Stimulated activated CD4-positive, alpha-beta T cell treated with anti-CD3 and anti-CD28 coated beads, Interleukin-2, amount 100 ng/mL, for 48 hours (primary cell): ENCODE measurements around the gene NTNG2.
"Not testable (repeated sequence)": the region's sequence is repeated elsewhere in the genome, so short reads cannot be mapped to it uniquely, and the experiment has no call there.

Experiments
- DNase-seq, 2 donors: peaks; one replicate each; pipeline ENCODE4 v3.0.0-alpha.2; 2020

Gene NTNG2, protein sequence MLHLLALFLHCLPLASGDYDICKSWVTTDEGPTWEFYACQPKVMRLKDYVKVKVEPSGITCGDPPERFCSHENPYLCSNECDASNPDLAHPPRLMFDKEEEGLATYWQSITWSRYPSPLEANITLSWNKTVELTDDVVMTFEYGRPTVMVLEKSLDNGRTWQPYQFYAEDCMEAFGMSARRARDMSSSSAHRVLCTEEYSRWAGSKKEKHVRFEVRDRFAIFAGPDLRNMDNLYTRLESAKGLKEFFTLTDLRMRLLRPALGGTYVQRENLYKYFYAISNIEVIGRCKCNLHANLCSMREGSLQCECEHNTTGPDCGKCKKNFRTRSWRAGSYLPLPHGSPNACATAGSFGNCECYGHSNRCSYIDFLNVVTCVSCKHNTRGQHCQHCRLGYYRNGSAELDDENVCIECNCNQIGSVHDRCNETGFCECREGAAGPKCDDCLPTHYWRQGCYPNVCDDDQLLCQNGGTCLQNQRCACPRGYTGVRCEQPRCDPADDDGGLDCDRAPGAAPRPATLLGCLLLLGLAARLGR

DNA sequence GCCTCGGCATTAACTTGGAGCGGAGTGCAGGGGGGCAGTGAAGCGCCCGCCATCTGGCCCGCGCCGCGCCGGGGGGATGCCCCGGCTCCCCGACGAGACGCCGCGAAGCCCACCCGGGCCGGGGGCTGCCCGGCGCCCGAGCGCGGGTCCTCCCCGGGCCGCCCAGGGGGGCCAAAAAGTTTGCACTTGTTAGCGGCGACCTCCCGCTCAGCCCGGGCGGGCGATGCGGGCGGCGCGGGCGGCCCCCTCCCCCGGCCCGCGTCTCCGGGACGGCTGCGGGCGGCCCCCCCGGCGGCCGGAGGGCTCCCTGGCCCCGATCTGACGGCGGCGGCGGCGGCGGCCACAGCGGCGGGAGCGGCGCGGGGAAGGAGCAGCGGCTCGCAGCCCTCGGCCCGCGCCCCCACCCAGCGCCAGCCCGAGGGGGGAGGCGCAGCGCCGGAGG is at the start of gene NTNG2:
NTNG2 (plus strand) TSS at position 316 of the 442 bp plus-strand sequence. CDS start 4,774 bp downstream, outside the sequence.
- DNase-seq = no peak

DNA sequence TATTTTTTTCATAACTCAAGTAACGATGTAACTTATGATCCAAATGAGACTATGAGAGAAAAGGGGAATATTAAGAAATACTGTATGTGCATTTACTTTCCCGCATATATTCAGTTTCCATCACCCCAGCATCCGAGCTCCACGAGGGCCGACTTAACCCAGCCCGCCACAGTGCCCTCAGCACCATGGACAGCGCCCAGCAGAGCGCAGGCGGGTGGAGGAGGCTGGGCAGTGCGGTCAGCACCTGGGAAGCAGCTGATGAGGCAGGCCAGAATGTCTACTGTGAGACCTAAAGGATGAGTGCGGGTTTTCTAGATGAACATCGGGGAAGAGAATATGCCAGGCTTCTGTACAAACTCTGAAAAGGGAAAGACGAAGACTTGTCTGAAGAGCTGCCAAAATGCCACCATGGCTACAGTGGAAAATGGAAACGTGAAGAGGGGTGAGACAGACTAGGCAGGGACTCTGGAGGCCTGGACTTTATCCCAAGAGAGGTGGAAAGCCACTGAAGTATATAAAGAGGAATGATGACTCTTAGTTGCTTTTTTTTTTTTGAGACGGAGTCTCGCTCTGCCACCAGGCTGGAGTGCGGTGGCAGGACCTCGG is 47.7 kb upstream of the NTNG2 start:
- DNase-seq = peak; percentile 32 to 49

DNA sequence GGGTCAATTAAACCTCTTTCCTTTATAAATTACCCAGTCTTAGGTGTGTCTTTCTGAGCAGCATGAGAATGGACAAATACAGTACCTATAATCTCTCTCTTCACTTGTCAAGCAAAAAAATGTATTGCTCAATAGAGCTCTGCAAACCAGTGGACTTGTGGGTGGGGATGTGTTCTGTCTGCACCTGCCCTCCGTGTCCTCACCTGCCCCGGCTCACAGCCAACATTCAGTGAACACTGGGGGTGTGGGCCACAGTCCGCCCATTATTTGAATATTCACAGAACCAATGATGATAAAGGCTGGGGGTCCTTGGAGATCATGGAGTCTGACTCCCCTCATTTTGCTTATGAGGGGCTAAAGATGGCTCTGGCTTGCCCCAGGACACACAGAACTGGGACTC is 45.3 kb upstream of the NTNG2 start:
- DNase-seq = no peak

DNA sequence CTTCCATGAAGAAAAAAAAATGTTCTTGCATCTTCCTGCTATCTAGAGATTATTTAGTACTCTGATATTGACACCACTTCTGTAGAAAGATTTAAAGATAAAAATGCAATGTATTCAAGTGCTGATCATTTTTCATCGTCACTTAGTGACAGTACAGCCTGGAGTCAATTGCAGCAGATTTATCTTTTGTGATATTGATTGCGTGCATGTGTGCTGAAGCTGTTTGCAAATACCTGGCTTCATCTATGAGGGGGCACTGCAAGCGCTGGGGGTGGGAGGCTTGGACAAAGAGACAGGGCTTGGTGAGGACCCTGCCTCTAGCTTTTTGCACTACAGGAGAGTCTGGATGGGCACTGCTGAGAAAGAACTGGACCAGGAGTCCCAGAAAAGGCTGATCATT is 44.2 kb upstream of the NTNG2 start:
- DNase-seq = no peak

DNA sequence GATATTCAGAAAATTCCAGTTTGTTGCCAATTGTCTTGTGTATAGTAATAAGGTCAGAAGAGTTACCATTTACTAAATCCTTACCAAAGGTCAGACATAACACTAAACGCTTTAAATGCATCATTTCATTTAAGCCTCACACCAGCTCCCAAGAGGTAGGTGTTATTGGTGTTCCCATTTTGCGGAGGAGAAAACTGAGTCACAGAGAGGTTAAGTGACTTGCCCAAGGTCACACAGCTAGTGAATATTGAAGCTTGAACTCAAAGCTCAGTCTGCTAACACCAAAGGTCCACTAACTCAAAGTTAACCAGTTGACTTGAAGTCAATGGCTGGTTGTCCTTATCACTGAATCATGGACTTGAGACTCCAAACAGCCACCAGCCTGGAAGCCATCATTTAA is 40.8 kb upstream of the NTNG2 start:
- no peak for DNase-seq

DNA sequence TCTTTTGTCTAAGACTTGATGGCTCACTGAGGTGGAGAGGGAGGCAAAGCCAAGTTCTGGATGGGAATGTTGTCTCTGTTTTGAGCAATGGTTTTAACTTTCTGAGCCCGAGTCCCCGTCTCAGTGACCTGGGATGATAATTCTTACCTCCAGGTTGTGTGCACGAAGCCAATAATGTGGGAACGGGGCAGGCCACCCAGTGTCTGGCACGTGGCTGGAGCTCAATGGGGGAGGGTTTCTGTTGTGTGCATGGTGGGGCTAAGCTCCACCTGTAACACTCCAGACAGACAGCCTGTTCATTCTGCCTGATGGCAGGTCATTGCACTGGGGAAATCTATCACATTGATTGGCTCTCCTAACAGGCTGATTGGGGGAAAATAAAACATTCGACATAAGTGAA is 37.1 kb upstream of the NTNG2 start:
- DNase-seq = no peak

DNA sequence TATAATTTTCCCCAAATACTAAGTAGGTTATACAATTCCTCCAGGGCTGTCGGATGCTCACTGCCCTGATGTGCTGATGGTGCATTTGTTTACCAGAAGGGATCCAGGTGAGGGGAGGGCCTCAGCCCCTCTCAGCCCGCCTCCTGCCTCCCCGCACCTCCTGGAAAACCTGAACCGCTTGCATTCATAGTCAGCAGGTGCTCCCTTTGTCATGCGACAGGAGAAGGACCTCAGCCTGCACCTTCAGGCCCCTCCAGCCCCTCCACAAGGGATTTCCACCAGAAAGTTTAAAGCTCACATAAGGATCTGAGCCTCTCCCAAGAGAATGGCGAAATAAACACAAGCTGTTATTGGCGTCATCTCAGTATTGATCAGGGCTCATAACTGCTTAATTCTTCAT is 36.5 kb upstream of the NTNG2 start:
- no peak for DNase-seq

DNA sequence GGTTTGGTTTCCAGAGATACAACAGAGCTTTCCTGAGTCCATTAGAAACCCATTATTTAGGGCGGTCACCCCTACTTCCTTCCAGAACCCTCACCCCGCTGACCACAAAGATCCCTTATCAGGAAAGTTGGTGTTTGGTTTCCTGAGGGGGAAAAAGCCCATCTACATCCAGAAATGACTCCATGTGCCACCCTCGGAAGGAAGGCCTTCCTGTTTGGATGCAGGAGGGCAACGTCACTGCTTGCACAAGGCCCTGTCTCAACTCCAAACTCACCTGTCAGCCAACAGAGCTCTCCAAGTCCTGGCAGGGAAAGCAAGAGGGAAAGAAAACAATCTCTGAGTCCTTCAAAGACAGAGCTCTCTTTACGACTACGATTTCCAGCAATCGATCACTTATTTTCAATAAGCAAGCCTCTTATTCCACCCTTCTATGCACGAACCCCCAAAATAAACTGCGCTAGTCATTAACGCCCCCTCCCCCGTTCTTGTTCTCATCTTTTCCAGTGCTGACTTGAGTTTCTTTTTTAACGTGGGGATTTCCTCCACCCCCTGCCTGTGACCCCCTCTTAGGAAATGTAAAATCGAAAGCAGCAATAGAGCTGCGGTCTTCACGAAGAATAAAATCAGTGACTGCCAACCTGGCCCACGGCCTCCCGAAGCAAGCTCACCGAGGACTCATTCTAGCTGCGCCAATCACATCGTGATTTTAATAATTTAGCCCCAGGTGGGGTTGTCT is 35.7 kb upstream of the NTNG2 start:
- DNase-seq = peak in 1 of 2 donors; percentile 6

DNA sequence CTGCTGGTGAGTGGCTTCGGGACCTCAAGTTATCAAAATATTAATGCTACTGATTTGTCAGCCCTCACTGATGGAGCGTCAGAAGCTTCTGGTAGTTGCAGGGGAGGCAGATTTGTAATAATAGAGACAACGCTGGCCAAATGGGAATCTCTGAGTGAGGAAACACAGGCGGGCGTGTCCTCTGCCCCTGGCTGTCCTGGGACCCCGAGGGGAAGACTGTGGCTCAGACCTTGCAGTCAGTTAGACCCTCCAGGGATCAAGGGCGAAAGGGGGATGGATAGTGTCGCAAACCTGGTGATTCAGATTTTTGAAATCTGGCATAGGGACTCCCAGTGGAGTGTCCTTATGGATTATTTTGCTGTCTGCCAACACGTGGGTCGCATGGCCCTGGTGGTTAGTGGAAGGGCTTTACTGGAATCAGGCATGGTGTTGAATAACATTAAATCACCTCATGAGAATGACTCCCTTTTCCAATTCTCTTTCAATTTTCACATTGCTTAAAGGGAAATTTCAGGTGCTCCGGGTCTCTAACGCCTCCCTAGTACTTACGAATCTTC is 35.1 kb upstream of the NTNG2 start:
- no peak for DNase-seq

DNA sequence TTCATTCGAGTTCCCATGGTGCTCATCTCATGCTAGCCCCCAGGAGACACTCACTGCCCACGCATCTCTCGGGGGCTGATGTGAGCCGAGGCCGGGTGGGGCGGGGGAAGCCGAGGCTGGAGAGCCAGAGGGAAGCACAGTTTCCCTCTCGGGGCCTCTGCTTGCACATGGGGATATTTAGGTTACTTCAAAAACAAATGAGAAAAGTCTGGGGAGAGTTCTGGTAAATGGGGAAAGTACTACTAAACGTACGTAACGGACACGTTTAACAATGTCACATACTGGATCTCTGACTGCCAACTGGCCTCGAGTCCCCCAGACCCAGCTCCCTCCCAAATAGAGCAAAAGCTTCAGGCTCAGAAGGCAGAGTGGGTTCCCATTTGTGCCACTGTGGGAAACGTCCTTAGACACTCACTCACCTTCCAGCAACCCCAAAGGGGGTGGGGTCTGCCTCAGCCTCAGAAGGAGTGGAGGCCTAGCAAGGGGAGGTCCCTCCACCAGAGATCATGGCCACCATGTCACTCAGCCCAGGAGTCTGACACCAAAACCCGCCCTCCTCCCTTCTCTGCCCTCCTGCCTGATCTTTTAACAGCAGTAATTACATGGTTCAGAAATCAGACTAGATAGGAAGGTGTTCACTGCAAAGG is 33.8 kb upstream of the NTNG2 start:
- no peak for DNase-seq

DNA sequence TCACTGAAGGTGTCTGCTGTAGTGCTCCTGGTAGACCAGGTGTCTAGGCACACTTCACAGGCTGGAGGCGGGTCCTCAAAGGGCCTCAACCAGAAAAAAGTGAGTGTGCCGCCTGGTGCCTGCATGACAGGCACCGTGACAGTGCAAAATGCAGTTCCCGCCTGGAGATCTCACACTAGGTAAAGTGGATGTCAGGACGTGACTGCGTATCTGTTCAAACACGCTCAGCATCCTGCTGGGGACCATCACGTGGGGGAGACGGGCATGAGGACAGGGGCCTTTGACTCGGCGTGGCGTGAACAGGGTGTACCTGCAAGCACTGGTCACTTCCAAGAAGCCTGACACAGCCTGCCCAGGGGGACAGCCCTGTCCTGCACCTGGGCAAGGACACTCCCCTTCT is 32.3 kb upstream of the NTNG2 start:
- no peak for DNase-seq

DNA sequence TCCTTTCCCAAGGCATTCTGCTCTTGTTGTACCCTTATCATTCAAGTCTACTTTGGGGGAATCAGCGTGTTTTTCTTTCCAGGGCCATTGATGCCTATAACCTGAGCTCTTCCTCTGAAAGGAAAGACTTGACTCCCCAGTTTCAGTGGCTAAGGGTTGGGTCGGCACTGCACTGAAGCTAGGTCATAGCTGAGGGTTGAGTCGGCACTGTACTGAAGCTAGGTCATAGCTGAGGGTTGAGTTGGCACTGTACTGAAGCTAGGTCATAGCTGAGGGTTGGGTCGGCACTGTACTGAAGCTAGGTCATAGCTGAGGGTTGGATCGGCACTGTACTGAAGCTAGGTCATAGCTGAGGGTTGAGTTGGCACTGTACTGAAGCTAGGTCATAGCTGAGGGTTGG is 27.8 kb upstream of the NTNG2 start:
- DNase-seq = not testable (repeated sequence)

DNA sequence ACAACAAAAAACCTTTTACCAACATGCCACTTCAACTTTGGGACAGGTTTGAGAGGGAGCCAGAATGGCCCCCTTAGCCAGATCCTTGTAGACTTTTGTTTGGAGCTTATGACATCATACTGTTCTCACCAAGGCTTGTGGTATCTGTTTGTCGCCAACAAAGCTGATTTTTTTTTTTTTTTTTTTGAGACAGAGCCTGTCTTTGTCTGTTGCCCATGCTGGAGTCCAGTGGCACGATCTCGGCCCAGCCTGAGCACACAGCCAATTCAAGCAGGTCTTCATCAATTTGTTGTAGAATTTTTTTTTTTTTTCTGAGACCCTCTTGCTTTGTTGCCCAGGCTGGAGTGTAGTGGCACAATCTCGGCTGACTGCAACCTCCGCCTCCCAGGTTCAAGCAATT is 26.4 kb upstream of the NTNG2 start:
- DNase-seq = no peak

DNA sequence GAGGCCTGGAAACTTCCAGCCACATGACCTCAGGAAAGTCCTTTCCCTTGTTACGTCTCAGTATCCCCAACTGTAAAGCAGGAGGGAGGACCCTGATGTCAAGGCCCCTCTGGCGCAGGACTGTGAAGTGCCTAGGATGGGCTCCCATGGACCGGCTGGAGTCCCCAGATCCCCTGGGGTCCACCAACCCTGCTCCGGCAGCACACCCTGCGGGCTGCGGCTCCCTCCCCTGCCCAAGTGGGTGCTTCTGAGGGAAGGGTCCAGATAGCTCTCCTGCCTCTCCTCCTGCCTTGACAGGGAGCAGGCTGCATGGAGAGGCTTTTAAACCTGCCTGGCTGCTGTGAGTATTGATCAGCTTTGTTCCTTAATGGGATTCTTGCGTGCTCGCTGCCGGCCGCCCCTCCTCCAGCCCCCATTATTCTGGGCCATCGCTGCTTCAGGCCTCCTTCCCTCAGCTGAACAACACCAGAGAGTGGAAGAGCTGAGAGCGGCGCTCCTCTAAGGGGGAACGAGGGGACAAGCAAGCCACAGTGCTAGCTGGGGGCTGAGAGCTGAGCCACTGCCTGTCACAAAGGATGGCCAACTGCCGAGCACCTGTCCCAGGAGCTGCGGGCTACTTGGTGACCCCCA is 25.6 kb upstream of the NTNG2 start:
- no peak for DNase-seq

DNA sequence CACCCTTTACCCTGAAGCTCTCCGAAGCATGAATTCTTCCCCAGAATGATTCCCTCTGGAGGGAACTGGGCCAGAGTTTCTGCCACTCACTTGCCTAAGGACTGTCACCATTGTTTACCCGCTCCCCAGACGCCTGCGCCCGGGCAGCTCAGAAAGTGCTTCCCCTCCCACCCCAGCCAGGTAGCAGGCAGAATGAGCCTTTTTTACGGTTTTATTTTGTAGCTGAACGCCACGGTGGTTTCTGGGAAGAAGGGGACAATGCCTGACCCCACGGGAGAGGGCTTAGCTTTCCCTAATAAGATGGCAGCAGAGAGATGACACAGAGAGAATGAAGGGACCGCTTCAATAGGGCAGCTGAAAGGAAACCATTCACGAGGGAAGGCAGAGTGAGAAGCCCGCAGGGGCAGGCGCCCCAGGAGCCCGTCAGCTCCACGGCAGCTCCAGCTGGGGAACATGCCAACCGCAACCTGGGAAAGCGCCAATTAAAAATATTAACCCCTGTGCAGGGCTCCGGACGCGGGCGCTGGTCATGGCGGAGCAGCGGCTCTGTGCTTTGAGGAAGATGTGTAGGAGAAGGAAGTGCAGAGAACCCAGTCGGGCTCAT is 20.4 kb upstream of the NTNG2 start:
- no peak for DNase-seq

DNA sequence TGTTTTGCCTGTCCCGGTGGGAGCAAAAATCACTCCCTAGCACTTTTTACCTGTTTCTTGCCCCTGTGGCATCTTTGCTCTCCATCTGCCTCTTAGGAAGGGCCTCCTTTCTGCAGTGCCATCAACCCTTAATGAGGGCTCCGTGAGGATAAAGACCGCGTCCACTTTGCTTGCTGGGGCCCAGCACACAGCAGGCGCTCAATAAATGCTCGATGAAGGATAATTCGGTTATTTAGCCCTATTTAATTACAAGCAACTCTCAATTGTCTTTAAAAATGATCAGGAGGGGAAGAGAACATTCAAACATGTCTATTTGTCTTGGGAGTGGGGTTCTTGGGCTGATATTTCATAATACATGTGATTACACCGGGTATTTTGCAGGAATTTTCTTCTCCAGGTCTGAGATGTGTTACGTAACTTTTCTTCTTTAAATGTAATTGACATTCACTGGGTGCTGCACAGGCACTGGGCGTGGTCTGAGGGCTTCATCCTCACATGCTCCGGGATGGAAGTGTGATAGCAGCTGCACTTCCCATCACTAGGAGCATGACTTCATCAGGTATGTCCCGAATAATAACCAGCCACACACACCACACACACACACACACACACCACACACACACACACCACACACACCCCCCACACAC is 19.8 kb upstream of the NTNG2 start:
- no peak for DNase-seq

DNA sequence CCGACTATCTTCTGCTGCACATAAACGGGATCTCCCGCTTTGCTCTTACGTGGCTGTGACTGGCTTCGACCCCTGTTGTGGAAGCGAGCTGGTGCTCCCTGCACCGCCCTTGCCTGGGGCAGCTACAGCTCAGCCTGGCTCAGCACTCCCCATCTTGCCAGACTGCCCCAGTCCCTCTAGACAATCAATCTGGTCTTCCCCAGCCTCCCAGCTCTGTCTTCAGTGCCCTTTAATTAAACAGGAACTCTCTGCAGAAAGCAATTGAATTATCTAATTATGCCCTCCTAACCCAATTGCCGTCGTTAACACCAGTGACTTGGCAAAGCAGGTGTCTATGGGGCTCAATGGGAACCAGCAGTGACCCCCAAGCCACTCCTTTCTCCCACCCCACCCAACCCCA is 18.9 kb upstream of the NTNG2 start:
- no peak for DNase-seq

DNA sequence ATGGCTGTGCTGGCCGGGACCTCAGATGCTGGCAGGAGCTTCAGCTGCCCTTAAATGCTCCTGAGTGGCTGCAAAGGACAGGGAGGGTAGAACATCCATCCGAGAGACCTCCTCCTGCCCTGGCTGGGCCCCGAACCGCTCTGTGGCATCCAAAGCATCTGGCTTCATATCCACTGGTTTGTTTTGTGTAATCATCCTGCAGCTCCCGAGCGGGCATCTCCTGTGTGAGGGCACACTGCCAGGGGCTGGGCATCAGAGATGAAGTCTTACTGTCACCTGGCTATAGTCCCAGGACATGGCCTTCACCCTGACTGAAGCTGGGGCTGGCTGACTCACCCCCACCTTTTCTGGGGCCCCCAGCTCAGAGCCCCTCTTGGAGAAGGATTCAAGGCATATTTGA is 18.5 kb upstream of the NTNG2 start:
- no peak for DNase-seq

DNA sequence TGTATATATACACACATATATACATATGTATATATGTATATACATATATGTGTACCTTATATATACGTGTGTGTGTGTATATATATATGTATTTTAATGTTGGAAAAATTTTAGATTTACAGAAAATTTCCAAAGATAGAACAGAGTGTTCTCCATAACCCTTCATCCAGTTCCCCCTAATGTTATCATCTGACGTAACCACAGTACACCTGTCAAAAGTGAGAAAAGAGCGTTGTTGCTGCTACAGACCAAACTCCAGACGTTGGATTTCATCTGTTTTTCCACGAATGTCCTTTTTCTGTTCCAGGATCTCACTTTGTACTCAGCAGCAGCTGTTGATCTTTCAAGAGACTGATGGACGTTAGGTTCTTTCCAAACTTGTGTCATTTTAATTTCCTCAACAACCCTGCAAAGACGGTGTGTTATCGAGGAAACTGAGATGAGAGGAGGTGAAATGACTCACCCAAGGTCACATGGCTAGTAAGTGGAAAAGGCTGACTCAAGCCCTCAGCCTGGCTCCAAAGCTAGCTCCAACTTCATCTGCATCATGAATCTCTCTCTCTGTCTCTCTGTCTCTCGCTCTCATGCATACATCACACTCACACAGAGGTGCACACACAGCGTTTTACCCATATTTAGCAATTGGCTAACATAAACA is 17.0 kb upstream of the NTNG2 start:
- no peak for DNase-seq

DNA sequence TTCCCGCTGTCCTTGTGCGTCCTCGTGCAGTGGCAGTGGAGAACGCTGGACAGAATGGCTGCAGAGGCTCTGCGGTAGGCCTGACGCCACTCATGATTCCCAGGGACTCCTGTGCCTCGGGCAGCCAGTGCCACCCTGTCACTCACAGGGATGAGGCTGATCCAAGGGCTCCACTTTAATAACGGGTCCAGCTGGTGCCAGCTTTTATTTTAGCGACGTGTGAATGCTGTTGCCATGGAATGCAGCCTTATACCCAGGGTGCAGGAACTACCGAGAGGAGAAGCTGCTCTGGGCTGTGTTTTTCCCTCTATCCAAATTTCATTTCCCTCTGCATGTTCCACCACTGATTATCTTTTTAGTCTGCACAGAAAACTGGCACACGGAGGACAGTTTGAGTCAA is 15.8 kb upstream of the NTNG2 start:
- no peak for DNase-seq

DNA sequence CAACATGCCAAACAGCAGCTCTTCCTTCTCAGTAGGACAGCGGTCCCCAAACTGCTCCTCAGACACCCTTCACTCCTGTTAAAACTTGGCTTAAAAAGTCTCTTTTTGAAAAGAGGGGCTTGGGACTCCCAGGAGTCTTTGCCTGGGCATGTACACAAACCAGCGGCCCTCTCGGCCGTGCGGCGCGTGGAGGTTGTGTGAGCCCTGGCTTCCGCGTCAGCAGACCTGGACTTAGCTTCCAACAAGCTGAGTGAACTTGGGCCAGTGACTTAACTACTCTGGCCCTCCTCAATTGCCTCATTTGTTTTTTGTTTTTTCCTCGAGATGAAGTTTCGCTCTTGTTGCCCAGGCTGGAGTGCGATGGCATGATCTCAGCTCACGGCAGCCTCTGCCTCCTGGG is 15.3 kb upstream of the NTNG2 start:
- DNase-seq = no peak
